Measurements from ENCODE around the gene MANSC1.
A peak's percentile ranks its signal among the peaks of the same experiment; 100 is the strongest.

The MANSC1 gene

DNA sequence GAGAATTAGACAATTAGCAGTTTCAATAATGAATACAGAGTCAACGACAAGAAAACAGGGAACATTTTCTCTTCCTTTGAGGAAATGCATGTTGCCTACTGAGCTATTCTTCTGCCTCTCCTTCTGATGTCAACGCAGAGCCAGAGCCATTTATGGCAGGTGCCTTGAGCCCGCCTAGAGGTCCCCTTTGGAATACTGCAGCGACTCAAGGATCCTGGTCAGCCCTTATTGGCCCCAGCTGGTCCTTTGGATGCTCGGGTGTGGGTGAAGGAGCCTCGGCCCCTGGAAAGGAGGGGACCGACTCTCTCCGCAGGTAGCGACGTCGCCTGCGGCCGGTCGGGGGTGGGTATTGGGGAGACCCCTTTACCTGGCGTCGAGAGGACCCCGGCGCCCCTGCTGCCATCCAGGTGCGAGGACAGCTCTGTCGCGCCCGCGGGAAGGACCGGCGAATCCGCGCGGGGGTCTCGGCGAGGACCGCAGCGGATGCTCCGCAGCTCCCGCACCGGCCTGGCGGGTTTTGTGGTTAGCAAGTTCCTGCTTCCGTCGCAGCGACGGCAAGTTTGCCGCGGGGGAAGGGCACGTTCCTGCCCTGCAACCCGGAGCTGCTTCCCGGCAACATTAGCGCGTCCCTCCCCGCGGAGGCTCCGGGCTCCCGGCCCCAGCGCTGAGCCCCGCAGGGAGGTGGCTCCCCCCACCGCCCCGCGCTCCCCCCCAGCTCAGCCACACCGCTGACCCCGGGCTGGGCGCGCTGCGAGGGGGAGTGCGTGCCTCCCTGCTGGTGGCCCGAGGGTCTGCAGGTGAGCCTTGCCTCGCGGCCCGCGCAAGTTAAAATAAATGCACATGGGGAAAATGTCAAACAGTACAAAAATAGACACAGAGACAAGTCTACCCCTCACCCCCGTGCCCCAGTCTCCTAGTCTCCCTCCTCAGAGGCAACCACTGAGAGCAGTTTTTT, at the start of gene MANSC1:
TSS of gene MANSC1 (minus strand) at position 532 of the 955 bp plus-strand sequence. CDS start 6,928 bp downstream, outside the sequence.
- peak; percentile 73 for DNase-seq

DNA sequence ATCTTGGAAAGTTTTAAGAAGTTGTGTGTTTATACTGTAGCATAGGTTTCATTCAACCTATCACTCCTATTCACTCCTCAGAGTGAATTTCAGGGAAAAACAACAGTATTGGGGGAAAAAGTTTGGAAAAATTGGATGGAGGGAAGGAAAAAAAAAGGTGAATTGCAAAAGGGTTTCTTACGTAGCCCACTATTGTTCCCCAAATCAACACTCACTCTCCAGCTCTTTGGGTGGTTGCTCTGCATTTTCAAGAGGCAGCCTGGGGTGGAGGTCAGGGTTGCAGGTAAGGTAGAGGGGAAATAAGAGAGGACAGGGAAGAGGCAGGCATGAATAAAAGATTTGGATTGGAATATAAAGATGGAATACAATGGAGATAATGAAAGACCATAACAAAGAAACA, 49.1 kb upstream of the MANSC1 start:
- no peak for DNase-seq

DNA sequence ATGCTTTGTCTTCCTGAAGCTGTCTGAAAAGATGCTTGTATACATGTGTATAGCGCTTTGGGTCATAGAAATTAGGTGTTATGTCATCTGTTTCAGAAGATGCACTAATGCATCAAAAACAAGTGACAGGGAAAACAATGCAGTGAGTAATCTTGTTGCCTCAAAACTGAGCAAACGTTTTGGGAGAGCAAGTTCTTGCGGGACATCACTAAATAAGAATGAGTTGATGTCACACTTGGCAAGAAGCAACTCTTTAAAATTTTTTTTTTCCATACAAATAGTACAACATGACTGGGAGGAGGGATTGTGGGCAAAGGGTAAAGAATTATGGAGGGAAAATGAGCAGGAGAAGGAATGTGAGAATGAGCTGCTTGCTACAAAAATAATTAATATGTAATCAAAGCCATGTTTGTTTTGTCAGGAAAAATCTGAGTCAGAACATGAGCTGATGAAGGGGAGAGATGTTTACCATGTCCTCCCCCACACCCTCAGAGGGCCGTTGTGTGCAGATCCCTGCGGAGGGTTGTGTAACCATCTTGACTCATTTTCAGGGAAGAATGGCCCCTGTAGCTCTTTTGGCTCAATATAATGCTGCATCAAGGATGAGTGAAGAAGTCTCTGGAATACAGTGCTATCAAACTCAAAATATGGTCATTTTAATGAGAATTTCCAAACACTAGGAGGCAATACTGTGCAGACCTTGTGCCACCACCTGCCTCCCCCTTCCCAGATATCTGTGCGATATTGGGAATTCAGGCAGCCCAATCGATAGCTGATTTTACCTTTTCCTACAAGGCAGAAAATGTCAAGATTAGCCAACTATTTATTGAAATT, 48.2 kb upstream of the MANSC1 start:
- no peak for DNase-seq

DNA sequence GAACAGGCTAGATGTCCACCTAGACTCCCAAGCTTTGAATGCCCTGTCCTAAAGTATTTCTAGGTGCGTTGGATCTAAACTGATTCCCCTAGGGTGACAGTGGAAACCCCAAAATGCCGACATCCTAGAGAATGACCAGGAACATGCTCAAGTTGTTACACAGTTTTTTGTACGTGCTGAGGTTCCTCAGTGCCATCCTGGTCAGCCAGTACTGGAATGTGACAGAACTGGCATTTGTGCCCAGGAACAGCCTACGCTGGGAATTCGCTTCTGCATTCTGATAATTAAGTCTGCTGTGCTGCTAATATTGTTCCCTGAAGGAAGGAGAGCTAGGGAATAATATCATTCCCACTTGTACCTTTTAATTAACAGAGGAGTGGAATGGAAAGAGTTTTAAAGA, 47.1 kb upstream of the MANSC1 start:
- DNase-seq: no peak

DNA sequence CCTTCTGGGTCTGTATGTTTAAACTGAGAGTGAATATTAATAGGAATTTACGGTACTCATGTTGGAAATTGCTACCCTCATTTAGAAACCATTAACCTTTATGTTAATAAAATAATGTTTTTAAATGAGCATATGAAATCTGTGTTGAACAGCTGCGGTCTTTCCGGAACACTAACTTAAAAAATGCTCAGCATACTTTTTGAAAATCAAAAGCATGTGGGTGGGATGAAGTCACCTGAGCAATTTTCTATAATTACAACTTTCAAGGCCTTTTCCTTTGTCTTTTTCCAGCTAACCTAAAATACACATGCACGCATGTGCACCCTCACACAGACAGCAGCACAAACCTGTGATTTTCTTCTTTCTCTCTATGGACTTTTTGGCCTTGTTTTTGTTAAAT, 46.7 kb upstream of the MANSC1 start:
- DNase-seq: no peak

DNA sequence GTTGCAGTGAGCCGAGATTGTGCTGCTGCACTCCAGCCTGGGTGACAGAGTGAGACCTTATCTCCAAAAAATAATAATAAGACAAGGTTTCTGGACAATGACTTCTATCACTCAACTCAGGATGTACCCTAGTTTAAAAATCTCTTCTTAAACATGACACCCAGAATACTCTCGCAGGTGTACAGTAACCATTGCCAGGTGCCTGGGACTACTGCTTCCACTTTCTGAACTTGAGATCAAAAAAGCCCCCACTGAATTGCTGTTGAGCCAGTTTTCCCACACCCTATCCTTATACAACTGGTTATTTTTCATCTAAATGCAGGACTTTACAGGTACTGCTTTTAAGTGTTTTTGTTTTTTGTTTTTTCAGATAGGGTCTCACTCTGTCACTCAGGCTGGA, 43.1 kb upstream of the MANSC1 start:
- DNase-seq: no peak

DNA sequence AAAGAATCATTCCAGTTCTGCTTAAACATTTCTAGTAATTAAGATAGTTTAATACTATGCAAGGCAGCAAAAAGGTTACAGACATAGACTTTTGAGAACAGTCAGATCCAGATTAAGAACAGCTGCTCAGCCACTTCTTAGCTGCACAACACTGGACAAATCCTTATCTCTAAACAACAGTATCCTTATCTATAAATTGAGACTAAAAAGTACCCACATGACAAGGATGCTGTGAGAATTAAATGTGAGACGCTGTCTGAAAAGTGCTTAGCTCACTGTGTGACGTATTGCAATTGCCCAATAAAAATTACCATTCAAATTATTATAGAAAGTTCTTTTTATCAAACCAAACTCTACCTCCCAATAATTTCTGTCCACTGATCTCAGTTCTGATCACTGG, 42.4 kb upstream of the MANSC1 start:
- no peak for DNase-seq

DNA sequence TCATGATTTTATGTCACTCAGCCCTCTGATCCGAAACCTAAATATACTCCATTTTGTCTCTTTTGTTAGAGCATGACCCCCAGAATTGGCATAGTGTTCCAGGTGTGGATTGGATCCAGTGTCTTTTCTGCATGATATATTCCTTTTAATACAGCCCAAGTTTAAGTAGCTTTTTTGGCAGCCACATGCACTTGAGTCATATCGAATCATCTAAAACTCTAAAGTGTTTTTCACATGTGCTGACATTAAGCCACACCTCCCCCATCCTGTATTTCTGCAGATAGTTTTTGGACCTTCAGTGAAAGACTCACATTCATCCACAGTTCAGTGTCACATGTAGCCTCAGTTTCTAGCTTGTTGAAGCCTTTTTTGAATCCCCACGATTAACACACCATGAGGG, 37.5 kb upstream of the MANSC1 start:
- DNase-seq: peak; percentile 89

DNA sequence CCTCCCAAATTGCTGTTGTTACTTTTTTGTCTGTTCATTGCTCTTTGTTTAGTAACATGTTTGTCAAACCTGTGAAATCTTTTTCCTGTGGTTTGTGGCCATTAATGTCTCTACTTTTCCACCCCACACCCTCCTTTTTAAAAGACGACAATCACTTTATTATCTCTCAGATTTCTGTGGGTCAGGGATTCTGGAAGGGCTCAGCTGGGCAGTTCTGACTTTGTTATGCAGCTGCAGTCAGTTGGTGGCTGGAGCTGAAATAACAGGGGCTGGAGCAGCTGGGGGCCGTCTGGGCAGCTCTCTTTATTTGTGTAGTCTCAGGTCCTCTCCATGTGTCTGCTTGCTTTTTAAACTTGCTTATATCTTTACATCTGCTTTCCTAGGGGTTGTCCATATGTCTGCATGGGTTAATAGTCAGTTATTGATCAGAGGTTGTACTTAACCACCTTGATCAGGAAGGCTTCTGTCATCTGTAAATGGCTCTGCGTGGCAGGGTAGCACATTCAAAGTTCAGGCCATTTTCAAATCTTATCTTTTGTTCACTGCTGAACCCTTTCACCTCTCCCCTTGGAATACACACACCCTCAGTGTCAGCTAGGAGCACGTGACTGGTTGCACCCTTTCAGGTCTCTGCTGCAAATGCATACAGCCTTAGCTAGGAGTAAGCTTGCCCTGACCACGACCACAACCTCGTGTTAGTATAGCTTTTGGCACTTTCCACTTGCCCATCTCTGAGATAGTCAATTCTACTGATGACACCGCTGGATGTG, 34.7 kb upstream of the MANSC1 start:
- DNase-seq: no peak

DNA sequence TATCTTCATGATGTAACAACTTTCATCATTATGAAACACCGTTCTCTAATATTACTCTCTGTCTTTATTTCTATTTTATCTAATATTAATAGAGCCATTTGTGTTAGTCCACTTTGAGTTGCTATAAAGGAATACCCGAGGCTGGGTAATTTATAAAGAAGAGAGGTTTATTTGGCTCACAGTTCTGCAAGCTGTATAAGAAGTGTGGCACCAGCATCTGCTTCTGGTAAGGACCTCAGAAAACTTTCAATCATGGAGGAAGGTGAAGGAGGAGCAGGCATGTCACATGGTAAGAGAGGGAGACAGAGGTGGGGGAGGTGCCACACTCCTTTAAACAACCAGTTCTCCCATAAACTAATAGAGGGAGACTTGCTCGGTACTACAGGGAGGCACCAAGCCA, 31.9 kb upstream of the MANSC1 start:
- no peak for DNase-seq

DNA sequence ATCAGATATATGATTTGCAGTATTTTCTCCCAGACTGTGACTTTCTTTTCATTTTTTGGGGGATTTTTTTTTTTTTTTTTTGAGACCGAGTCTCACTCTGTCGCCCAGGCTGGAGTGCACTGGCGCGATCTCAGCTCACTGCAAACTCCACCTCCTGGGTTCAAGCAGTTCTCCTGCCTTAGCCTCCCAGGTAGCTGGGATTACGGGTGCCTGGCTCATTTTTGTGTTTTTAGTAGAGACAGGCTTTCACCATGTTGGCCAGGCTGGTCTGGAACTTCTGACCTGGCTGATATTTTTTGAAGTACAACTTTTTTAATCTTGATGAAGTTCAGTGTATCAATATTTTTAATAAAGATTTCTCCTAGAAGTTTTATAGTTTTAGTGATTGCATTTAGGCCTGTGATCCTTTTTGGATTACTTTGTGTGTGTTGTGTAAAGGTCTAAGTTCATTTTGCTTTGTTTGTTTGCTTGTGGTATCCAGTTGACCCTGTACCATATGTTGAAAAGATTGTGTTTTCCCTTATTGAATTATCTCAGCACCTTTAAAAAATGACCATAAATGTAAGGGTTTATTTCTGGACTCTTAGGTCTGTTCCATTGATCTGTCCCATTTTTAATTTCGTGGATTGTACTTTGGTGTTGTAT, 31.0 kb upstream of the MANSC1 start:
- DNase-seq: no peak

DNA sequence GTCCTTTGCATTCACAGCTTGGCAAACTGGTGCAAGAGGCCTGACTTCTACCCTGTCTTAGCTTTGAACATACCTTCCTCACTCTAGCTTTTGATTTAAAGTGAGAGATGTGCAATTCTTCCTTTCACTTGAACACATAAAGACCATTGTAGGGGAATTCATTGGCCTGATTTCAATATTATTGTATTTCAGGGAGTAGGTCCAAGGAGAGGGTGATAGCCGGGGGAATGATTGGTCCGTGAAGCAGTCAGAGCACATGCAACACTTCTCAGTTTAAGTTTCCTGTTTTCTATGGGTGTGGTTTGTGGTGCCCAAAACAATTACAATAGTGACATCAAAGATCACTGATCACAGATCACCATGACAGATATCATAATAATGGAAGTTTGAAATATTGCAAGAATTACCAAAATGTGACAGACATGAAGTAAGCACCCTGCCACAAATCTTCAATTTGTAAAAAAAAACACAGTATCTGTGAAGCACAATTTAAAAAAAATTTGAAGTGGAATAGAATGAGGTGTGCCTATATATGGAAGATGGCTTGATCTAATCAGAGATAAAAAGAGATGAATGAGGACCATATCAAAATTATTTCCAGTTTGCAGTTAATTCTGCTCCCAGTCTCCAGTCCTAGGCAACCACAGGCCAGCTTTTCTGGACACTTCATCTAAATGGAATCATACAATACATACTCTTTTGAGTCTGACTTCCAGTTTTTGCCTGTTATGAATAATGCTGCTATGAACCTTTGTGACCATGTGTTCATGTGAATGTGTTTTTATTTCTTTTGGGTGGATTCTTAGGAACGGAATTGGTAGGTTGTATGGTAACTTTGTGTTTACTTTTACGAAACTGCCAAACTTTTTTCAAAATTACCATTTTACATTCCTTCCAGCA, 30.0 kb upstream of the MANSC1 start:
- no peak for DNase-seq

DNA sequence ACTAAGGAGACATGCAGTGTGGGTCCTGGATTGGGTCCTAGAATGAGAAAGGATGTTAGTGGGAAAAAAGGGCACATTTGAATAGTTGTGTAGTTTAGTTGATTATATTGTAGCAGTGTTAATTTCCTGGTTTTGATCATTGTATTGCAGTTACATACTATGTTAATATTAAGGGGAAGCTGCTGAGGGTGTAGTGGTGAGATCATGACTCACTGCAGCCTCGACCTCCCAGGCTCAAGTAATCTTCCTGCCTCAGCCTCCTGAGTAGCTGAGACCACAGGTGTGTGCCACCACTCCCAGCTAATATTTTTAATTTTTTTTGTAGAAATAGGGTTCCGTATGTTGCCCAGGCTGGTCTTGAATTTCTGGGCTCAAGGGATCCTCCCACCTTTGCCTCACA, 28.6 kb upstream of the MANSC1 start:
- DNase-seq: no peak

DNA sequence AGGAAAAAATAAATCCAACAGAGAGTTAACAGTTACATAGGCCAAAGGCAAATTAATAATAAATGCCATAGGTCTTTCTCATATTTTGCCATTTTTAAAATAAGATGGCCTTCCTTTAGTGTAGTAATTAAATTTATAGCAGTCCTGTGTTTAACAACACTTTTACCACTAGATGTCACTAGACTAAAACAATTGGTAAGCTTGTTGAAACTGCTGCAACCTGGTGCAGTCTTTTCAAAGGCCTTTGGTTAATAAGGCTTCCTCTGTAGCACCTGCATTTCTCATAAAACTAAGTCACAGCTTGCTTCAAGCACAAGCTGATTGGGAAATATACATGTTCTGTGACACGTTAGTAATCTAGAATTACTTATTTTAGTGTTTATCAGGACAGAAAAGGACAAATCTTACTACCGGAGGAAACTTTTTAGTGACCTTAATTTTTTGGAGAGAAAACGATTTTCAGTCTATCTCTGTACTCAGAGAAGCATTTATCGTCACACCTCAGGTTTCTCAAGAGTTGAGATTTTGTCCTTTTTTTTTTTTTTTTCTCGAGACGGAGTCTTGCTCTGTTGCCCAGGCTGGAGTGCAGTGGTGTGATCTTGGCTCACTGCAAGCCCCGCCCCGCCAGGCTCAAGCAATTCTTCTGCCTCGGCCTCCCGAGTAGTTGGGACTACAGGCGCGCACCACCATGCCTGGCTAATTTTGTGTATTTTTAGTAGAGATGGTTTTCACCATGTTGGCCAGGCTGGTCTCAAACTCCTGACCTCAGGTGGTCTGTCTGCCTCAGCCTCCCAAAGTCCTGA, 26.8 kb upstream of the MANSC1 start:
- peak; percentile 88 for DNase-seq

DNA sequence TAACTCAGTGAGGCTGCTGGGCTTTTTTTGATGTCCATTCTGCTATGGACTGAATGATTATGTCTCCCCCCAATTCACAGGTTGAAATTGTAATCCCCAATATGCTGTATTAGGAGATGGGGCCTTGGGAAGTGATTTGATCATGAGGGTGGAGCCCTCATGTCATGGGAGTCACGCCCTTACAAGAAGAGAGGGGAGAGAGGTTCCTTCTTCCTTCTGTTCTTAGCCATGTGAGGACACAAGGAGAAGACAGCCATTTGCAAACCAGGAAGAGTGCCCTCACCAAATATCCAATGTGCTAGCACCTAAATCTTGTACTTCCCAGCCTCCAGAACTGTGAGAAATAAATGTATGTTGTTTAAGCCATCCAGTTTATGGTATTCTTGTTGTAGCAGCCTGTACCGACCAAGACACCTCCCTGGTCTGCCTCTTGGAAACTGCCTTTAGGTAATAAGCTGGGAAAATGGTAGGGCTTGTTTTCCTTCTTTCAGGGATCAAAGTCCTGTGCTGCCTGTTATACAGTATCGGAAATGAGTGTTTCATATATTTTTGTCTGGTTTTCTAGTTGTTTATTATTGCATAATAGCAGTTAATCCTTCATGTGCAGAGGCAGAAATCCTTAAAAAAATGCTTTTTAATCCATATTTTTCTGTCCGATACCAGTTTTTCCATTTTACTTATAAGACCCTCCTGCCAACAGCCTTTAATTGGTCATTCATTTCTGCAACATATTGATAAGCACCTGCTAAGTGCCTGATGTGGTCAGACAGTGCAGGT, 23.1 kb upstream of the MANSC1 start:
- no peak for DNase-seq

DNA sequence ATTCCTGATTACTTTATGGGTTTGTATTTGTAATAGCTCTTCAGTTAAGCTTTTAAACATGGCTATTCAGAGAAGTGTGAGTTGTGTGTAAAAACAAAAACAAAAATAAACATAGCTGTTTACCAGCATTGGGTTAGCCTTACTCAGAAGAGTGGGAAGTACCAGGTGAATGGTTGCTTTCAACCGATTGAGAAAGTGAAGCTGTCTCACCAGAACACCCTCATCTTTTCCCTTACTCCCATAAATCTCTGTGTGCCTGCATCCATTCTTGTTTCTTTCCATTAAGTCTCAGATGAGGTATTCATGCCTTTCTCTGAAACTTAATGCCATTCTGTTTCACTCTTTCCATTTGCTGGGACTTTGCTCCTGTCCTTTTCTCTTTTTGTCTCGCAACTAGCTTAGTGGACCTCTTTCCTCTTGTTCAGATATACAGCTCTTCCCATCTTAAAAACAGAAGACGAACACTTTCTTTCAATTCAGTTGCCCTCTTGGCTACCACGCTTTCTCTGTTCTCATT, 17.5 kb upstream of the MANSC1 start:
- DNase-seq: no peak

DNA sequence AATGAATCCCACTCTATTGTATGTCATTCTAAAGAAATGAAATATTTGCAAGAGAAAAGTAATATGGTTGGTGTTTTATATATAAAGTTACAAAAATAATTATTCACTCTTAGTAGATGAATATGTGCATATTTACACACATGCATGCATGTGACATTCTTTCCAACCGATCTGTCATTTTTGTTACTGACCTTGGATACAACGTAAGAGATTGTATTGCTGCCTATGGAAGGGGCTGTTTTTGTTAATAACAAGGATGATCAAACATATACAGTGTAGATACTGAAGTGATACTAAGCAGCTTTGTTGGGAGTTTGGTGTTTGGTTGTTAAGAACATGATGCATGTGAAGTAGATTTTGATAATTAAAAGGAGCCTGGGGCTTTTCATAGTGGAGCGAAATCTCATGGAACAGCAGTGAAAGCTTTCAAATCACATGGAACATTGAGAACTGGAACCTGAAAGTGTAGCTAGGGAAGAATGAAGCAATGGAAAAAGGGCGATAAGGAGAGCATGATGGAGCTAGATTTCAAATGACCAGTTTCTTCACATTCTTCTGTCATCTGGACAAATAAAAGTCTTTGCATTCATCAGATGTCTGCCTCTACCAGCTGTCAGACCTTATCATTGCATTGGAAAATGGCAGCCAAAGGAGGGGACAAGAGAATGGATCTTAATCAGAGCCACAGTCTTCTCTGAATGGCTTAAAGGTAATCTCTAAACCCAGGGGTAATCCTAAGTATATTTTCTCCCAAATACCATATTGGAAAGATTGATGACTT, 16.8 kb upstream of the MANSC1 start:
- no peak for DNase-seq

DNA sequence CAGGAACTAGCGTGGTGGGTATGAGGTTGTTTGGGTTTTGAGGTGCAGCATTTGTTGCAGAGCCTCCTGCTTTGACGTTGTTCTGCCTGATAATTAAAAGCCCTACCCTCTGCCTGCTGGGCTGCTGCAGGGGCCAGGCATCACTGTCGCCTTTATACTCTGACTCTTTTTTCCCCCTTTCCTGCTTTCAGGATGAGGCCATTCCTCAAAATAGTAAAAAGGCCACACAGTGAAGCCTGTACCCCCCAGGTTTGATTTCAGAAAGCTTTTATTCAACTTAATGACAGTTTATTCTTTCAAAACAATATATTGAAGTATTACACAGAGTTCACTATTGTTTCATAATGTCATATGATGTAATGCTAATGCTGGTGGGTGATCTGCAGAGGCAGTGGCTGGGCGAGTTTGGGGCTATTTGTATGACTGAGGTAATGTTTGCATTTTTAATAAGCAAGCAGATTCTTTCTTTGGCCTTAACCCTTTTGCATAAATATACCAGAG, 15.9 kb upstream of the MANSC1 start:
- no peak for DNase-seq

DNA sequence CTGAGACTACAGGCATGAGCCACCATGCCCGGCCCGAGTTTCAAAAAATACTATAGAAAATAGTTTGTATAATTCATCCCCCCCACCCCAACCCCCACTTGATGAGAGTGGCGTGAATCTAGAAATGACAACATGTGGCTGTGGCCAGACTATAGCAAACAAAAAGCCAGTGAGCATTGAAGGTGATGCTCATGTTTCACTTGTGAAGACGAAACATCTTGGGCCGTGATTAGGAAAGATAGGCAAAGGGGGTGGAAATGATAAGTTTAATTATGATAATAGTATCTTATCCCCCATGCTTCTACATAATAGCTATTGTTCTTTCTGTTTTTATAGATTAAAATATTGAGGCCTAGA, 15.4 kb upstream of the MANSC1 start:
- no peak for DNase-seq

Measured in DMS79 treated with DMSO at 0.1 percent for 48 hours (cell line).